Activated naive CD8-positive, alpha-beta T cell treated with anti-CD3 and anti-CD28 coated beads for 36 hours (primary cell): Measurements from ENCODE around the gene PPARA. TPM values are rescaled to one million over a fixed set of nuclear protein-coding genes. Genes with fewer than 3 reads are reported as not detected.
"Not testable (repeated sequence)": the region's sequence is repeated elsewhere in the genome, so short reads cannot be mapped to it uniquely, and the experiment has no call there.

Source experiments
- DNase-seq: peaks from one replicate; pipeline ENCODE4 v3.0.0; 2021
- H3K27ac Mint-ChIP-seq: one replicate; pipeline ENCODE4 v1.8.0; 2022; ENCODE audit warnings: mild to moderate bottlenecking, moderate library complexity, mixed read lengths
- H3K27me3 Mint-ChIP-seq: one replicate; pipeline ENCODE4 v1.8.0; 2022; ENCODE audit warnings: mild to moderate bottlenecking, mixed read lengths
- H3K36me3 Mint-ChIP-seq: one replicate; pipeline ENCODE4 v1.8.0; 2021; ENCODE audit warnings: mild to moderate bottlenecking, mixed read lengths
- H3K4me1 Mint-ChIP-seq: one replicate; pipeline ENCODE4 v1.8.0; 2021; ENCODE audit warnings: mixed read lengths
- H3K4me3 Mint-ChIP-seq: one replicate; pipeline ENCODE4 v1.8.0; 2022; ENCODE audit warnings: mild to moderate bottlenecking, moderate library complexity, mixed read lengths
- H3K9me3 Mint-ChIP-seq: one replicate; pipeline ENCODE4 v1.8.0; 2022; ENCODE audit warnings: mixed read lengths
- total RNA-seq, 2 experiments: library from RNA; stranded (reverse); gene quantifications; one replicate each; pipeline ENCODE4 v1.2.3, GENCODE V29; 2021

The PPARA gene
- total RNA-seq, 2 experiments from 2014 or later: 6.0 to 6.4 TPM

- no peaks in the 10 kb centered on the region for H3K27me3 Mint-ChIP-seq
- no peak for DNase-seq
- H3K9me3 Mint-ChIP-seq: peaks cover 14% of the 10 kb centered on the region
- no peak overlapping the region for H3K4me3 Mint-ChIP-seq
- H3K36me3 Mint-ChIP-seq: peaks cover 32% of the 10 kb centered on the region
- H3K4me1 Mint-ChIP-seq: no peaks in the 10 kb centered on the region
- H3K27ac Mint-ChIP-seq: no peak overlapping the region
These were observed 35.0 kb downstream of the PPARA start for GRCh38 chr22:46185283-46185682.

- H3K4me3 Mint-ChIP-seq: no peak overlapping the region
- H3K36me3 Mint-ChIP-seq: peaks cover 17% of the 10 kb centered on the region
- H3K27me3 Mint-ChIP-seq: no peaks in the 10 kb centered on the region
- no peaks in the 10 kb centered on the region for H3K9me3 Mint-ChIP-seq
- H3K27ac Mint-ChIP-seq: no peak overlapping the region
- DNase-seq: no peak
- no peaks in the 10 kb centered on the region for H3K4me1 Mint-ChIP-seq
These were observed 37.5 kb downstream of the PPARA start for GRCh38 chr22:46187862-46188261.

- peaks cover 3% of the 10 kb centered on the region for H3K4me1 Mint-ChIP-seq
- no peaks in the 10 kb centered on the region for H3K9me3 Mint-ChIP-seq
- H3K4me3 Mint-ChIP-seq: no peak overlapping the region
- no peak for DNase-seq
- no peak overlapping the region for H3K27ac Mint-ChIP-seq
- no peaks in the 10 kb centered on the region for H3K27me3 Mint-ChIP-seq
- peaks cover 7% of the 10 kb centered on the region for H3K36me3 Mint-ChIP-seq
These were observed 42.1 kb downstream of the PPARA start for GRCh38 chr22:46192210-46192993.

- H3K9me3 Mint-ChIP-seq: no peaks in the 10 kb centered on the region
- DNase-seq: no peak
- H3K4me3 Mint-ChIP-seq: no peak overlapping the region
- peaks cover 3% of the 10 kb centered on the region for H3K4me1 Mint-ChIP-seq
- peaks cover 3% of the 10 kb centered on the region for H3K36me3 Mint-ChIP-seq
- H3K27me3 Mint-ChIP-seq: no peaks in the 10 kb centered on the region
- H3K27ac Mint-ChIP-seq: no peak overlapping the region
These were observed 43.6 kb downstream of the PPARA start for GRCh38 chr22:46193898-46194310.

DNA sequence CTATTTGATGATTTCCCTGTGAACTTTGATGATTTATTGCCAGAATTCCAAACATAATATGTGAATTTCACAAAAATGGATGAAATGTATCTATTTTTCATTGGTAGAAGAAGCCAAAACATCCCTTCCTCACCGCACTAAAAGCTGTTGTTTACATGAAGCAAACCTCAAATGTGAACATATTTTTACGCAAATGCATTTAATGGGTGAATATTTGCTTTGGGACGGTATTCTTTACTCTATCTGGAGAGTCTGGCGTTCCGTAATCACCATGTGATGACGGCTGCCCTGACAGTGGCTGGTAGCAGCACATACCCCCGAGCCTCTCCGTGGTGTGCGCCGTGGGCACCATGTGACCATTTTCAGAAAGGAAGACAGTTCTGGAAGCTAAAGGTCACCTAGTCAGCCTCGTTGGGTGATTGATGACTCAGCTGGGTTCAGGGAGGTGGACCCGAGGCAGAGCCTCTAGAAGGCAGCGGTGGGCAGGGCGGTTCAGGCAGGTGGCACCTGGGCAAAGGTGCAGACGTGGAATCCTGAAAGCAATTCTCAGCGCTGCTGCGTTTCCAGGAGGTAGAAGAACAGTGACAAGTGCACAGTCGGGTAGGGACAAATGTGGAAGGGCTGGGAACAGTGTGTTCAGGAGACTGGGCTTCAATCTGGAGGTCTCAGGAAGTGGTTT, 45.3 kb downstream of the PPARA start:
- peaks cover 3% of the 10 kb centered on the region for H3K36me3 Mint-ChIP-seq
- H3K27ac Mint-ChIP-seq: no peak overlapping the region
- H3K9me3 Mint-ChIP-seq: no peaks in the 10 kb centered on the region
- H3K27me3 Mint-ChIP-seq: no peaks in the 10 kb centered on the region
- no peak for DNase-seq
- H3K4me1 Mint-ChIP-seq: peaks cover 3% of the 10 kb centered on the region
- H3K4me3 Mint-ChIP-seq: no peak overlapping the region

DNA sequence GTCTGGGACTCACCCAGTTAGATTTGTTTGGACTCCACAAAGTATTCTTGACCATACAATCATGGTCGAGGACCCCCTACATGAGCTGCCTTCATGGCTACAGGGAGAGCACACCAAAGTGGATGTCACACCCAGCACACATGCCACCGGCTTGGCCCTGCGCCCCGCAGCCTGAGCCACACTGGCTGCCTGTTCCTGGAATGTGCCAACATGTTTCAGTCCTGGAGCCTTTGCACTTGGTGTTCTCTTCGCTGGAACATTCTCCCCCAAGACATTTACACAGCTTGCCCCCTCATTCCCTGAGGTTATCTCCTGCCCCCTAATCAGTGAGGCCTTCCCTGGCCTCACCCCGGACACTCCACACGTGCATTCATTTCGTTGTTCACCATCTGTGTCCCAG, 46.0 kb downstream of the PPARA start:
- Mint-ChIP-seq H3K27ac (no peak overlapping the region), H3K27me3 (no peaks in the 10 kb centered on the region), H3K4me3 (no peak overlapping the region), H3K4me1 (peaks cover 3% of the 10 kb centered on the region), H3K9me3 (no peaks in the 10 kb centered on the region), H3K36me3 (peaks cover 3% of the 10 kb centered on the region)
- no peak for DNase-seq

DNA sequence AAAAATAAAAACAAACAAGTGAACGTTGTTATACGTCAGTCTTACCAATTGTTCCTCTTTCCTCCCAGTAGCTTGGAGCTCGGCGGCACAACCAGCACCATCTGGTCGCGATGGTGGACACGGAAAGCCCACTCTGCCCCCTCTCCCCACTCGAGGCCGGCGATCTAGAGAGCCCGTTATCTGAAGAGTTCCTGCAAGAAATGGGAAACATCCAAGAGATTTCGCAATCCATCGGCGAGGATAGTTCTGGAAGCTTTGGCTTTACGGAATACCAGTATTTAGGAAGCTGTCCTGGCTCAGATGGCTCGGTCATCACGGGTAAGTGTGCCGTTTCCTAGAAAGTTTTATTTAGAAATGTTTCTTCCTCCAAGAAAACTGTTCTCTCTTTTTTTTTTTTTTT, 47.9 kb downstream of the PPARA start:
- H3K27ac Mint-ChIP-seq: no peak overlapping the region
- peaks cover under 1% of the 10 kb centered on the region for H3K36me3 Mint-ChIP-seq
- no peaks in the 10 kb centered on the region for H3K27me3 Mint-ChIP-seq
- peaks cover 3% of the 10 kb centered on the region for H3K4me1 Mint-ChIP-seq
- no peak overlapping the region for H3K4me3 Mint-ChIP-seq
- DNase-seq: no peak
- H3K9me3 Mint-ChIP-seq: no peaks in the 10 kb centered on the region

DNA sequence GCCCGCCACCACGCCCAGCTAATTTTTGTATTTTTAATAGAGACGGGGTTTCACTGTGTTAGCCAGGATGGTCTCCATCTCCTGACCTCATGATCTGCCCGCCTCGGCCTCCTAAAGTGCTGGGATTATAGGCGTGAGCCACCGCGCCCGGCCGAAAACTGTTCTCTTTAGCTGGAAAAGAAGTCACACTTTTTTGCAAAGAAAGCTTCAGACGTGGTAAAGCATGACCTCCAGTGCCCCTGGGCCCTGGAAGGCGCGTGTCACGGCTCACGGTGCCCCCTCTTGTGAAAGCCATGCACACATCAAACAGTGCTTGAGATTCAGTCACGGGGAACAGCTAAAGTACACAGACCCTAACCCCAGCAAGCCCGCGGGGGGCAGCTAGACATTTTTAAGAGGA, 48.5 kb downstream of the PPARA start:
- not testable (repeated sequence) for H3K36me3 Mint-ChIP-seq, H3K4me3 Mint-ChIP-seq, H3K9me3 Mint-ChIP-seq, DNase-seq, H3K27ac Mint-ChIP-seq, H3K27me3 Mint-ChIP-seq, H3K4me1 Mint-ChIP-seq

- no peaks in the 10 kb centered on the region for H3K4me1 Mint-ChIP-seq
- H3K27me3 Mint-ChIP-seq: no peaks in the 10 kb centered on the region
- no peak overlapping the region for H3K4me3 Mint-ChIP-seq
- H3K9me3 Mint-ChIP-seq: no peaks in the 10 kb centered on the region
- H3K36me3 Mint-ChIP-seq: peaks cover 22% of the 10 kb centered on the region
- DNase-seq: no peak
- no peak overlapping the region for H3K27ac Mint-ChIP-seq
These were observed 50.9 kb downstream of the PPARA start for GRCh38 chr22:46201059-46201757.

GRCh38 chr22:46202897-46203600, 52.7 kb downstream of the PPARA start:
- Mint-ChIP-seq H3K9me3 (no peaks in the 10 kb centered on the region), H3K4me1 (no peaks in the 10 kb centered on the region), H3K27me3 (no peaks in the 10 kb centered on the region), H3K36me3 (peaks cover 24% of the 10 kb centered on the region), H3K27ac (no peak overlapping the region), H3K4me3 (no peak overlapping the region)
- no peak for DNase-seq

GRCh38 chr22:46203601-46203980, 53.3 kb downstream of the PPARA start:
- Mint-ChIP-seq H3K4me3 (no peak overlapping the region), H3K9me3 (peaks cover 1% of the 10 kb centered on the region), H3K27me3 (no peaks in the 10 kb centered on the region), H3K36me3 (peaks cover 28% of the 10 kb centered on the region), H3K27ac (no peak overlapping the region), H3K4me1 (no peaks in the 10 kb centered on the region)
- DNase-seq: no peak

GRCh38 chr22:46209262-46209661, 58.9 kb downstream of the PPARA start:
- Mint-ChIP-seq H3K4me1 (no peaks in the 10 kb centered on the region), H3K27me3 (no peaks in the 10 kb centered on the region), H3K4me3 (no peak overlapping the region), H3K9me3 (peaks cover 8% of the 10 kb centered on the region), H3K27ac (no peak overlapping the region), H3K36me3 (peaks cover 54% of the 10 kb centered on the region)
- DNase-seq: no peak

GRCh38 chr22:46212195-46212594, 61.9 kb downstream of the PPARA start:
- Mint-ChIP-seq H3K9me3 (peaks cover 8% of the 10 kb centered on the region), H3K36me3 (peaks cover 39% of the 10 kb centered on the region), H3K27ac (no peak overlapping the region), H3K27me3 (no peaks in the 10 kb centered on the region), H3K4me3 (no peak overlapping the region), H3K4me1 (no peaks in the 10 kb centered on the region)
- no peak for DNase-seq

DNA sequence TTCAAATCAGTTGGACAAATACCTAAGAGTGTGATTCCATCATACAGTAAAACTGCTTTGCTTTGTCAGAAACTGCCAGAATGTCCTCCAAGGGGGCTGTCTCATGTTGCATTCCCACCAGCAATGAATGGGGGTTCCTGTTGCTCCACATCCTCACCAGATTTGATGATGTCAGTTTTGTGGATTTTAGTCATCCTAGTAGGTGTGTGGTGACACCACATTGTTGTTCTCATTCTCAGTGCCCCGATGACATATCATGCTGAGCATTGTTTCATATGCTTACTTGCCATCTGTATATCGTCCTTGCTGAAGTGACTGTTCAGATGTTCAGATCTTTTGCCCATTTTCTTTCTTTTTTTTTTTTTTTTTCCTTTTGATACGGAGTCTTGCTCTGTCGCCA, 62.7 kb downstream of the PPARA start:
- no peak overlapping the region for H3K4me3 Mint-ChIP-seq
- no peak overlapping the region for H3K27ac Mint-ChIP-seq
- no peaks in the 10 kb centered on the region for H3K4me1 Mint-ChIP-seq
- H3K27me3 Mint-ChIP-seq: no peaks in the 10 kb centered on the region
- peaks cover 8% of the 10 kb centered on the region for H3K9me3 Mint-ChIP-seq
- DNase-seq: no peak
- peaks cover 39% of the 10 kb centered on the region for H3K36me3 Mint-ChIP-seq

- Mint-ChIP-seq H3K27ac (no peak overlapping the region), H3K4me1 (no peaks in the 10 kb centered on the region), H3K9me3 (peaks cover 2% of the 10 kb centered on the region), H3K4me3 (no peak overlapping the region), H3K27me3 (no peaks in the 10 kb centered on the region), H3K36me3 (peaks cover 32% of the 10 kb centered on the region)
- DNase-seq: no peak
These were observed 63.8 kb downstream of the PPARA start for GRCh38 chr22:46214149-46214548.
